CD4-positive, alpha-beta T cell (primary cell): ENCODE measurements around the gene UBE2O. TPM values are rescaled to one million over a fixed set of nuclear protein-coding genes. Genes with fewer than 3 reads are reported as not detected.
A peak's percentile ranks its signal among the peaks of the same experiment; 100 is the strongest.

Source experiments
- ATAC-seq: fragments of 200-7000 bp; cut with Tn5 transposase; one replicate; pipeline ENCODE4 v1.10.0; 2022; ENCODE audit warnings: mild to moderate bottlenecking; ENCODE audit not compliant: poor library complexity
- CTCF ChIA-PET: fragments of 350-600 bp; sonication (Branson Sonifier 250); formaldehyde crosslinking; loops from one replicate; lab custom pipeline; 2021; ENCODE audit warnings: antibody characterized with exemption, inconsistent platforms; lab: Charles Lee
- POLR2A ChIA-PET: fragments of 350-600 bp; sonication (Branson Sonifier 250); formaldehyde crosslinking; loops from one replicate; lab custom pipeline; 2021; ENCODE audit warnings: antibody characterized with exemption, inconsistent platforms; lab: Charles Lee
- DNase-seq, 14 experiments: peaks; one replicate each; pipeline ENCODE4 v3.0.0-alpha.2; 2013 to 2020; ENCODE audit warnings: mixed read lengths in 2 of 14
- H3K27ac ChIP-seq, 2 donors: one replicate each; pipeline versions ENCODE4 v1.5.1 to v1.7.0; 2013; ENCODE audit warnings: low read length in 2 of 2, low read depth in 1 of 2, mild to moderate bottlenecking in 1 of 2
- H3K27me3 ChIP-seq, 2 experiments: 1 replicate in 1 of 2; 2 replicates in 1 of 2; pipeline versions ENCODE4 v1.6.1 to v1.7.0; 2013; ENCODE audit warnings: low read length in 2 of 2, control low read depth in 1 of 2, mild to moderate bottlenecking in 1 of 2, moderate library complexity in 1 of 2; ENCODE audit not compliant: insufficient read depth in 2 of 2, control insufficient read depth in 1 of 2
- H3K36me3 ChIP-seq: one replicate; pipeline ENCODE4 v1.6.1; 2013; ENCODE audit warnings: low read length, control low read depth; ENCODE audit not compliant: insufficient read depth
- H3K4me1 ChIP-seq: one replicate; pipeline ENCODE4 v1.6.1; 2013; ENCODE audit warnings: low read length, control low read depth; ENCODE audit not compliant: insufficient read depth
- H3K4me3 ChIP-seq: one replicate; pipeline ENCODE4 v1.5.1; 2013; ENCODE audit warnings: mild to moderate bottlenecking, low read length, moderate library complexity
- H3K9me3 ChIP-seq, 2 experiments: 1 replicate in 1 of 2; 2 replicates in 1 of 2; pipeline versions ENCODE4 v1.6.1 to v1.7.0; 2013; ENCODE audit warnings: low read length in 2 of 2, mild to moderate bottlenecking in 2 of 2, control low read depth in 1 of 2, moderate library complexity in 1 of 2; ENCODE audit not compliant: control insufficient read depth in 1 of 2, insufficient read depth in 1 of 2
- H3K27ac Mint-ChIP-seq: one replicate; pipeline ENCODE4 v1.8.0; 2020; ENCODE audit warnings: mixed read lengths
- H3K27me3 Mint-ChIP-seq: one replicate; pipeline ENCODE4 v1.8.0; 2021; ENCODE audit warnings: mixed read lengths
- H3K36me3 Mint-ChIP-seq: one replicate; pipeline ENCODE4 v1.8.0; 2021; ENCODE audit warnings: low read depth, mixed read lengths
- H3K4me1 Mint-ChIP-seq: one replicate; pipeline ENCODE4 v1.8.0; 2021; ENCODE audit warnings: low read depth, mixed read lengths
- H3K4me3 Mint-ChIP-seq: one replicate; pipeline ENCODE4 v1.8.0; 2020; ENCODE audit warnings: mild to moderate bottlenecking, mixed read lengths
- H3K9me3 Mint-ChIP-seq: one replicate; pipeline ENCODE4 v1.8.0; 2020; ENCODE audit warnings: mixed read lengths
- CTCF ChIP-seq: fragments of 200-600 bp; IDR thresholded peaks from one replicate; pipeline ENCODE4 v1.8.0; 2022; ENCODE audit warnings: antibody characterized with exemption, mild to moderate bottlenecking
- intact Hi-C, 2 experiments: fragments of 100-400 bp; cut with DNase I in 1 of 2; cut with micrococcal nuclease in 1 of 2; formaldehyde crosslinking; loops; one replicate each; pipeline versions ENCODE4 v1.15.1 to v1.9.0; 2023 to 2025; cut with DNase I, micrococcal nuclease
- total RNA-seq, 174 experiments: library from RNA in 2 of 174; stranded (reverse) in 2 of 174; gene quantifications; one replicate each; pipeline ENCODE4 v1.2.3 and lab custom pipeline; 2021 to 2026

The UBE2O gene
- total RNA-seq, 2 experiments from 2014 or later = 22.7 to 25.1 TPM

GRCh38 chr17:76453431-76453743 is 435 bp upstream of the UBE2O start:
- ChIA-PET CTCF (interaction anchor here (0.7 to 1.6 kb wide), 6 partner anchors 9 to 93 kb away, joined by 3 to 5 read pairs (median 3); no protein-coding TSS in a partner anchor), POLR2A (interaction anchor here (0.5 to 2.1 kb wide), 6 partner anchors 21 to 285 kb away, joined by 3 to 8 read pairs (median 4); partner anchors contain the start of genes MFSD11, PRPSAP1 and RHBDF2)
- Mint-ChIP-seq H3K9me3 (no peaks in the 10 kb centered on the region), H3K27me3 (no peaks in the 10 kb centered on the region), H3K36me3 (peaks cover 4% of the 10 kb centered on the region), H3K27ac (peak overlapping the region; percentile 82), H3K4me1 (peaks cover 39% of the 10 kb centered on the region), H3K4me3 (peak overlapping the region; percentile 78)
- Histone ChIP-seq H3K27ac (peak overlapping the region; percentile 4 to 65), H3K36me3 (no peaks in the 10 kb centered on the region), H3K4me1 (peaks cover 28% of the 10 kb centered on the region), H3K9me3 (no peaks in the 10 kb centered on the region), H3K27me3 (no peaks in the 10 kb centered on the region), H3K4me3 (no peak overlapping the region)
- DNase-seq (no peak), ATAC-seq (no peak)
- intact Hi-C loops = loop anchor here in 1 of 2 experiments (2.0 to 10.0 kb wide), 4 partner anchors 47 to 281 kb away; partner anchors contain the start of genes MFSD11, PRPSAP1, RHBDF2 and SRSF2
- TF ChIP-seq CTCF = no peak

- DNase-seq (peak in 5 of 14 experiments; percentile 9 to 59 (median 40)), ATAC-seq (peak; percentile 3)
- no peak for TF ChIP-seq CTCF
- Histone ChIP-seq H3K27me3 (no peaks in the 10 kb centered on the region), H3K9me3 (no peaks in the 10 kb centered on the region), H3K4me3 (peak overlapping the region; percentile 69), H3K27ac (no peak overlapping the region), H3K4me1 (peaks cover 32% of the 10 kb centered on the region), H3K36me3 (no peaks in the 10 kb centered on the region)
- H3K4me3 Mint-ChIP-seq = peak overlapping the region; percentile 79
- no peaks in the 10 kb centered on the region for H3K9me3 Mint-ChIP-seq
- H3K4me1 Mint-ChIP-seq = peaks cover 51% of the 10 kb centered on the region
- ChIA-PET POLR2A (interaction anchor here (1.0 to 2.1 kb wide), 5 partner anchors 41 to 286 kb away, joined by 3 to 8 read pairs (median 3); partner anchors contain the start of genes MFSD11 and PRPSAP1), CTCF (interaction anchor here (0.6 to 1.6 kb wide), 5 partner anchors 13 to 94 kb away, joined by 3 to 5 read pairs (median 3); no protein-coding TSS in a partner anchor)
- H3K36me3 Mint-ChIP-seq = peaks cover 4% of the 10 kb centered on the region
- intact Hi-C loops = loop anchor here in 1 of 2 experiments (2.0 to 10.0 kb wide), 4 partner anchors 49 to 283 kb away; partner anchors contain the start of genes MFSD11, PRPSAP1, RHBDF2 and SRSF2
- H3K27ac Mint-ChIP-seq = peak overlapping the region; percentile 69
- no peaks in the 10 kb centered on the region for H3K27me3 Mint-ChIP-seq
Observed at GRCh38 chr17:76452127-76452659, 759 bp downstream of the UBE2O start.

GRCh38 chr17:76451506-76451905 is 1.4 kb downstream of the UBE2O start:
- Histone ChIP-seq H3K9me3 (no peaks in the 10 kb centered on the region), H3K27ac (no peak overlapping the region), H3K27me3 (no peaks in the 10 kb centered on the region), H3K4me3 (peak overlapping the region; percentile 69), H3K4me1 (peaks cover 32% of the 10 kb centered on the region), H3K36me3 (no peaks in the 10 kb centered on the region)
- POLR2A ChIA-PET = interaction anchor here (0.8 to 2.1 kb wide), 5 partner anchors 42 to 1642 kb away, joined by 3 to 8 read pairs (median 3); partner anchors contain the start of gene PRPSAP1
- ATAC-seq (no peak), DNase-seq (no peak)
- no peaks in the 10 kb centered on the region for H3K9me3 Mint-ChIP-seq
- H3K4me3 Mint-ChIP-seq = peak overlapping the region; percentile 79
- no peaks in the 10 kb centered on the region for H3K27me3 Mint-ChIP-seq
- intact Hi-C loops = loop anchor here in 1 of 2 experiments (5.0 to 10.0 kb wide), 2 partner anchors 99 to 283 kb away; partner anchors contain the start of genes MFSD11, PRPSAP1 and SRSF2
- no peak for TF ChIP-seq CTCF
- CTCF ChIA-PET = interaction anchor here (1.6 kb wide), 1 partner anchor 53 kb away, joined by 5 read pairs; no protein-coding TSS in a partner anchor
- H3K27ac Mint-ChIP-seq = no peak overlapping the region
- peaks cover 4% of the 10 kb centered on the region for H3K36me3 Mint-ChIP-seq
- peaks cover 56% of the 10 kb centered on the region for H3K4me1 Mint-ChIP-seq
